HL-60 (cell line): Measurements from ENCODE around the gene C16orf86.

Experiments
- DNase-seq, 2 experiments: peaks; one replicate each; pipeline ENCODE4 v3.0.0-alpha.2; 2010 to 2020; ENCODE audit warnings: low read depth in 1 of 2, low spot score in 1 of 2
- H3K27ac ChIP-seq: fragments of 250-450 bp; sonication (Bioruptor Pico); replicated peaks from 2 replicates; pipeline ENCODE4 v1.5.1; 2020; ENCODE audit warnings: mild to moderate bottlenecking, moderate library complexity
- H3K27me3 ChIP-seq: fragments of 250-450 bp; sonication (Bioruptor Pico); 2 replicates; pipeline ENCODE4 v1.5.1; 2021; ENCODE audit warnings: mild to moderate bottlenecking, moderate library complexity; ENCODE audit not compliant: insufficient read depth, poor library complexity, severe bottlenecking
- H3K4me3 ChIP-seq: replicated peaks from 2 replicates; pipeline ENCODE4 v1.5.1; 2011; ENCODE audit warnings: mild to moderate bottlenecking, control low read depth, low read length; ENCODE audit not compliant: insufficient read depth
- CTCF ChIP-seq: IDR thresholded peaks from one replicate; pipeline ENCODE4 v1.5.1; 2011; ENCODE audit warnings: low read length, control low read depth, inconsistent platforms; ENCODE audit not compliant: insufficient read depth
- GABPA ChIP-seq: IDR thresholded peaks from 2 replicates; pipeline ENCODE4 v1.6.1; 2012; ENCODE audit warnings: low read depth
- POLR2AphosphoS5 ChIP-seq: IDR thresholded peaks from 2 replicates; pipeline ENCODE4 v1.6.1; 2012; ENCODE audit warnings: low read depth
- SPI1 ChIP-seq: IDR thresholded peaks from 2 replicates; pipeline ENCODE4 v1.6.1; 2012; ENCODE audit warnings: low read depth, mild to moderate bottlenecking, borderline replicate concordance
- TF ChIP-seq, protein P1 (sequence below): IDR thresholded peaks from 2 replicates; pipeline ENCODE4 v1.6.1; 2012; ENCODE audit warnings: low read depth; ENCODE audit not compliant: insufficient replicate concordance

The C16orf86 gene

GRCh38 chr16:67678354-67679023 lies 11.9 kb downstream of the C16orf86 start:
- Histone ChIP-seq H3K27ac (no peak overlapping the region), H3K27me3 (no peaks in the 10 kb centered on the region), H3K4me3 (no peak overlapping the region)
- TF ChIP-seq POLR2AphosphoS5 (no peak), CTCF (no peak), SPI1 (no peak), GABPA (no peak)
- TF ChIP-seq, protein P1, sequence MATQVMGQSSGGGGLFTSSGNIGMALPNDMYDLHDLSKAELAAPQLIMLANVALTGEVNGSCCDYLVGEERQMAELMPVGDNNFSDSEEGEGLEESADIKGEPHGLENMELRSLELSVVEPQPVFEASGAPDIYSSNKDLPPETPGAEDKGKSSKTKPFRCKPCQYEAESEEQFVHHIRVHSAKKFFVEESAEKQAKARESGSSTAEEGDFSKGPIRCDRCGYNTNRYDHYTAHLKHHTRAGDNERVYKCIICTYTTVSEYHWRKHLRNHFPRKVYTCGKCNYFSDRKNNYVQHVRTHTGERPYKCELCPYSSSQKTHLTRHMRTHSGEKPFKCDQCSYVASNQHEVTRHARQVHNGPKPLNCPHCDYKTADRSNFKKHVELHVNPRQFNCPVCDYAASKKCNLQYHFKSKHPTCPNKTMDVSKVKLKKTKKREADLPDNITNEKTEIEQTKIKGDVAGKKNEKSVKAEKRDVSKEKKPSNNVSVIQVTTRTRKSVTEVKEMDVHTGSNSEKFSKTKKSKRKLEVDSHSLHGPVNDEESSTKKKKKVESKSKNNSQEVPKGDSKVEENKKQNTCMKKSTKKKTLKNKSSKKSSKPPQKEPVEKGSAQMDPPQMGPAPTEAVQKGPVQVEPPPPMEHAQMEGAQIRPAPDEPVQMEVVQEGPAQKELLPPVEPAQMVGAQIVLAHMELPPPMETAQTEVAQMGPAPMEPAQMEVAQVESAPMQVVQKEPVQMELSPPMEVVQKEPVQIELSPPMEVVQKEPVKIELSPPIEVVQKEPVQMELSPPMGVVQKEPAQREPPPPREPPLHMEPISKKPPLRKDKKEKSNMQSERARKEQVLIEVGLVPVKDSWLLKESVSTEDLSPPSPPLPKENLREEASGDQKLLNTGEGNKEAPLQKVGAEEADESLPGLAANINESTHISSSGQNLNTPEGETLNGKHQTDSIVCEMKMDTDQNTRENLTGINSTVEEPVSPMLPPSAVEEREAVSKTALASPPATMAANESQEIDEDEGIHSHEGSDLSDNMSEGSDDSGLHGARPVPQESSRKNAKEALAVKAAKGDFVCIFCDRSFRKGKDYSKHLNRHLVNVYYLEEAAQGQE, result no peak
- no peak for DNase-seq

- Histone ChIP-seq H3K27ac (no peak overlapping the region), H3K4me3 (no peak overlapping the region), H3K27me3 (no peaks in the 10 kb centered on the region)
- TF ChIP-seq, protein P1, result no peak
- TF ChIP-seq POLR2AphosphoS5 (no peak), GABPA (no peak), CTCF (no peak), SPI1 (no peak)
- no peak for DNase-seq
Measured at GRCh38 chr16:67679935-67680897, 13.6 kb downstream of the C16orf86 start.

- Histone ChIP-seq H3K27me3 (no peaks in the 10 kb centered on the region), H3K4me3 (no peak overlapping the region), H3K27ac (no peak overlapping the region)
- TF ChIP-seq SPI1 (no peak), GABPA (no peak), CTCF (no peak), POLR2AphosphoS5 (no peak)
- TF ChIP-seq, protein P1, result no peak
- DNase-seq, result no peak
Measured at GRCh38 chr16:67683767-67684166, 17.2 kb downstream of the C16orf86 start.
